Measurements from ENCODE around the gene EPHB2.
A peak's percentile ranks its signal among the peaks of the same experiment; 100 is the strongest.

Gene EPHB2

DNA sequence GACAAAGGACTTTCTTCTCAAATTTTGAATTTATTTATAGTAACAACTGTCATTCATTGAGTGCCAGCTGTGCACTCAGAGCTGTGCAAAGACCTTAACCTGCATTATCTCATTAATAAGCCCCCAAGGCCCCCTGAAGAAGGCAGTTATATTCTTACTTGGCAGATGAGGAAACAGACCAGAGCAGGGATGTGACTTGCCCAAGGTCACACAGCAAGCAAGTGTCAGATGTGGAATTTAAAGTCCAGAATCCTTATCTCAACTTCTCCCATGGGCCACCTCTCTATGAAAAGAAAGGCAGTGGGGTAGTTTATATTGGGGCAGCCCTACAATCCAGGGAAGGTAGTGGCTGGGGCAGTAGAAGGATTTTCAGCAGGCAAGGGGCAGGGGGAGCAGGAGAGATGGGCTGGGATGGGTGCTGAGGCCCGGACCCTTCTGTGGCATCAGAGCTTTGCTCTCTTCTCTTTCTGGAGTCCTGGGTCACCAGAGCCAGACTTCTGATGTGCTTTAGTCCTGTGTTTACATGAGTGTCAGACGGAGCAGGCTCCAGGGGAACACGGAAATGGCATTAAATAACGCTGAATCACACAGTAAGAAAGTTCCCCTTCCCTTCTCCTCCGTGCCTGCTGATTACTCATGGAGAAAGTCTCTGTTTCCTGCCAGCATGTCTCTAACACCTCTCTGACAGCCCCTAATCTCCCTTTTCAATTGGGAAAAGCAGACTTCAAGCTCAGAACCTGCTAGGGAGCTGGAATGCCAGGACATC, 39.5 kb downstream of the EPHB2 start:
- ChIA-PET POLR2A (no interaction called here), CTCF (interaction anchor here (1.4 kb wide), 1 partner anchor 139 kb away, joined by 3 read pairs; no protein-coding TSS in a partner anchor)
- no peaks in the 10 kb centered on the region for H3K9me3 ChIP-seq (ENCODE audit: control extremely low read depth in 1 of 5, control insufficient read depth in 4 of 5, insufficient read depth in 2 of 5, low read depth in 1 of 5, low read length in 4 of 5)
- no peaks in the 10 kb centered on the region for H3K27me3 ChIP-seq (replicated peaks in 2 of 5; ENCODE audit: control insufficient read depth in 4 of 5, insufficient read depth in 5 of 5, low read length in 4 of 5)
- H3K36me3 ChIP-seq (ENCODE audit: control insufficient read depth in 4 of 4, insufficient read depth in 4 of 4, low read length in 3 of 4) = no peaks in the 10 kb centered on the region
- peaks cover 0 to 13% (median 10%) of the 10 kb centered on the region in 4 experiments for H3K4me1 ChIP-seq (ENCODE audit: control extremely low read depth in 1 of 4, control insufficient read depth in 4 of 4, insufficient read depth in 4 of 4, low read length in 3 of 4)
- H3K4me3 ChIP-seq (ENCODE audit: control insufficient read depth in 1 of 7, extremely low read depth in 1 of 7, insufficient read depth in 4 of 7, low read depth in 2 of 7, low read length in 6 of 7) = peak overlapping the region in 1 of 7 experiments; percentile 14
- peak overlapping the region in 1 of 2 experiments; percentile 74 for H3K27ac ChIP-seq (ENCODE audit: insufficient read depth in 1 of 2, low read depth in 1 of 2, low read length in 2 of 2, poor library complexity in 1 of 2, severe bottlenecking in 2 of 2)
- DNase-seq = peak; percentile 53 to 84 (median 81)
- 0% methylated on average over 5 of the region's 5 CpGs for WGBS (ENCODE audit: insufficient coverage)

DNA sequence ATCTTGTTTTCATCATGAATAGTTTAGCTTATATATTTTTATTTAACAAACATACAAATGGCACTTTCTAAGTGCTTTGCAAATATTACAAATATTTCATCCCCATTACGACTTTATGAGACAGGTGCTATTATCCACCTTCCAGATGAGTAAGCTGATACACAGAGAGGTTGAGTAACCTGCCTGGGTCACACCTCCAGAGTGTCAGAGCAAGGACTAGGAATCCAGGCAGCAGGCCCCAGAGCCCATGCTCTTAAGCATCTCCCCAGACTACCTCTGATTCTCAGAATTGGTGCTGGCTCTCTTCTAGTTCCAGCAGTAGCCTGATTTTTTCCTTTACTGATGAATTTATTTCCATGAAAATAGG, 40.0 kb downstream of the EPHB2 start:
- WGBS (ENCODE audit: insufficient coverage) = no CpG with 5 or more reads among the region's 1 CpG
- CTCF ChIA-PET = no interaction called here
- POLR2A ChIA-PET = no interaction called here
- Histone ChIP-seq H3K9me3 (ENCODE audit: control extremely low read depth in 1 of 5, control insufficient read depth in 4 of 5, insufficient read depth in 2 of 5, low read depth in 1 of 5, low read length in 4 of 5) (no peaks in the 10 kb centered on the region), H3K4me1 (ENCODE audit: control extremely low read depth in 1 of 4, control insufficient read depth in 4 of 4, insufficient read depth in 4 of 4, low read length in 3 of 4) (peaks cover 0 to 13% (median 10%) of the 10 kb centered on the region in 4 experiments), H3K27ac (ENCODE audit: insufficient read depth in 1 of 2, low read depth in 1 of 2, low read length in 2 of 2, poor library complexity in 1 of 2, severe bottlenecking in 2 of 2) (peak overlapping the region in 1 of 2 experiments; percentile 74), H3K27me3 (replicated peaks in 2 of 5; ENCODE audit: control insufficient read depth in 4 of 5, insufficient read depth in 5 of 5, low read length in 4 of 5) (no peaks in the 10 kb centered on the region), H3K4me3 (ENCODE audit: control insufficient read depth in 1 of 7, extremely low read depth in 1 of 7, insufficient read depth in 4 of 7, low read depth in 2 of 7, low read length in 6 of 7) (peak overlapping the region in 1 of 7 experiments; percentile 14), H3K36me3 (ENCODE audit: control insufficient read depth in 4 of 4, insufficient read depth in 4 of 4, low read length in 3 of 4) (no peaks in the 10 kb centered on the region)
- DNase-seq = no peak

DNA sequence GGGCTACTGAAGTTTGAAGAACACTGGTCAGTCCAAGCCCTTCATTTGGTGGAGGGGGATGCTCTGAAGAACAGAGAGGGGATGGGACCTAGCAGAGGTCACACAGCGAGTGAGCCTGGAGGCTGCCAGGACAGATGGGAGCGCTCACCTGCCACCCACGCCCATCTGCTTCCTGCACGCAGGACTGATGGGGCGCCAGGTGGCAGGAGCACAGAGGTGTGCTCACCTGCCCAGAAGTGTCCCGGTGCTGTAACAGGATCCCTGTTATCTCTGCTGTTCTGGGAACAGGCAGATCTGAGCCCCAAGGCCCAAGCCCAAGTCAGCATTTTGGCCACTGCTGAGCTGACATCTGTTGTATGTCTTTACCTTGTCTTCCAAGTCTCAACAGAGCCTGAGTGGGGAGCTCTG, 40.5 kb downstream of the EPHB2 start:
- H3K27ac ChIP-seq (ENCODE audit: insufficient read depth in 1 of 2, low read depth in 1 of 2, low read length in 2 of 2, poor library complexity in 1 of 2, severe bottlenecking in 2 of 2) = no peak overlapping the region
- no peak for DNase-seq
- H3K4me1 ChIP-seq (ENCODE audit: control extremely low read depth in 1 of 4, control insufficient read depth in 4 of 4, insufficient read depth in 4 of 4, low read length in 3 of 4) = peaks cover 0 to 13% (median 10%) of the 10 kb centered on the region in 4 experiments
- no peak overlapping the region for H3K4me3 ChIP-seq (ENCODE audit: control insufficient read depth in 1 of 7, extremely low read depth in 1 of 7, insufficient read depth in 4 of 7, low read depth in 2 of 7, low read length in 6 of 7)
- WGBS (ENCODE audit: insufficient coverage) = 95% methylated on average over 6 of the region's 6 CpGs
- no peaks in the 10 kb centered on the region for H3K9me3 ChIP-seq (ENCODE audit: control extremely low read depth in 1 of 5, control insufficient read depth in 4 of 5, insufficient read depth in 2 of 5, low read depth in 1 of 5, low read length in 4 of 5)
- ChIA-PET CTCF (no interaction called here), POLR2A (no interaction called here)
- H3K27me3 ChIP-seq (replicated peaks in 2 of 5; ENCODE audit: control insufficient read depth in 4 of 5, insufficient read depth in 5 of 5, low read length in 4 of 5) = no peaks in the 10 kb centered on the region
- H3K36me3 ChIP-seq (ENCODE audit: control insufficient read depth in 4 of 4, insufficient read depth in 4 of 4, low read length in 3 of 4) = no peaks in the 10 kb centered on the region

DNA sequence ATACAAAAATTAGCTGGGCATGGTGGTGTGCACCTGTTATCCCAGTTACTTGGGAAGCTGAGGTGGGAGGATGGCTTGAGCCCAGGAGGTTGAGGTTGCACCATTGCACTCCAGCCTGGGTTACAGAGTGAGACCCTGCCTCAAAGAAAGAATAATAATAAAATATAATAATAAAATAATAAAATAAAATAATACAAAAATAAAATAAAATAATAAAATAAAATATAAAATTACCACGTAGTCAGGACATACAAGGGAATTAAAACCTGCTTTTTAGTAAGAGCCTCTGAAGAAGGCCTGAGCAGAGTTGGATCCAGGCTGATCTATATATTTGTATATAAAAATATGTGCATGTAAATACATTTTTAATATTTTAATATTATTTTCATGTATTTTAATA, 41.7 kb downstream of the EPHB2 start:
- Histone ChIP-seq H3K9me3 (ENCODE audit: control extremely low read depth in 1 of 5, control insufficient read depth in 4 of 5, insufficient read depth in 2 of 5, low read depth in 1 of 5, low read length in 4 of 5) (no peaks in the 10 kb centered on the region), H3K27ac (ENCODE audit: insufficient read depth in 1 of 2, low read depth in 1 of 2, low read length in 2 of 2, poor library complexity in 1 of 2, severe bottlenecking in 2 of 2) (no peak overlapping the region), H3K4me1 (ENCODE audit: control extremely low read depth in 1 of 4, control insufficient read depth in 4 of 4, insufficient read depth in 4 of 4, low read length in 3 of 4) (peaks cover 0 to 12% (median 9%) of the 10 kb centered on the region in 4 experiments), H3K4me3 (ENCODE audit: control insufficient read depth in 1 of 7, extremely low read depth in 1 of 7, insufficient read depth in 4 of 7, low read depth in 2 of 7, low read length in 6 of 7) (no peak overlapping the region), H3K27me3 (replicated peaks in 2 of 5; ENCODE audit: control insufficient read depth in 4 of 5, insufficient read depth in 5 of 5, low read length in 4 of 5) (no peaks in the 10 kb centered on the region), H3K36me3 (ENCODE audit: control insufficient read depth in 4 of 4, insufficient read depth in 4 of 4, low read length in 3 of 4) (no peaks in the 10 kb centered on the region)
- DNase-seq = no peak
- CTCF ChIA-PET = no interaction called here
- no CpG with 5 or more reads among the region's 1 CpG for WGBS (ENCODE audit: insufficient coverage)
- POLR2A ChIA-PET = no interaction called here

DNA sequence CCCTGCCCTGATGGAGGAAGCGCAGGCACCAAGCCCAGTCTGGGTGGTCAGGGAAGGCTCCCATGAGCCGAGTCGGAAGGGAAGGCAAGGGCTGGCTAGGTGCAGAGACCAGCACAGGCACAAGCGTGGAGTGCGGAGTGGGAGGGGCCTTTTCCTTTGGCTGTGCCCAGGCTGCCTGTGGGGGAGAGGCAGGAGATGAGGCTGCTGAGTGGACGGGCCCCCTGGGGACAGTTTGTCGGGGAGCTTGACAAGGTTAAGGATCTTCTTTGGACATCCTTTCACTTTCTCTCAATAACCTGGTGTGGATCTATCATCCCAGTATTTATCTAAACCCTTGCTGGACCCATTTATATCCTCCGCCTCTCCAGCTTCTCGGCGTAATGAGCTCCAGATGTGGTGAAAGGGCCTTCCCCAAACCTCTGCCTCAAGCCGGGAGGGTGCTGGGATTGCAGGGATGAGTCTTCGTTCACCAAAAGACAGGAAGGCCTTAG, 42.9 kb downstream of the EPHB2 start:
- WGBS (ENCODE audit: insufficient coverage) = 91% methylated on average over 11 of the region's 12 CpGs
- H3K4me3 ChIP-seq (ENCODE audit: control insufficient read depth in 1 of 7, extremely low read depth in 1 of 7, insufficient read depth in 4 of 7, low read depth in 2 of 7, low read length in 6 of 7) = no peak overlapping the region
- POLR2A ChIA-PET = no interaction called here
- no peak for DNase-seq
- no peaks in the 10 kb centered on the region for H3K36me3 ChIP-seq (ENCODE audit: control insufficient read depth in 4 of 4, insufficient read depth in 4 of 4, low read length in 3 of 4)
- no peaks in the 10 kb centered on the region for H3K9me3 ChIP-seq (ENCODE audit: control extremely low read depth in 1 of 5, control insufficient read depth in 4 of 5, insufficient read depth in 2 of 5, low read depth in 1 of 5, low read length in 4 of 5)
- no peak overlapping the region for H3K27ac ChIP-seq (ENCODE audit: insufficient read depth in 1 of 2, low read depth in 1 of 2, low read length in 2 of 2, poor library complexity in 1 of 2, severe bottlenecking in 2 of 2)
- CTCF ChIA-PET = interaction anchor here (1.0 kb wide), 1 partner anchor 49 kb away, joined by 3 read pairs; no protein-coding TSS in a partner anchor
- no peaks in the 10 kb centered on the region for H3K27me3 ChIP-seq (replicated peaks in 2 of 5; ENCODE audit: control insufficient read depth in 4 of 5, insufficient read depth in 5 of 5, low read length in 4 of 5)
- peaks cover 0 to 12% (median 9%) of the 10 kb centered on the region in 4 experiments for H3K4me1 ChIP-seq (ENCODE audit: control extremely low read depth in 1 of 4, control insufficient read depth in 4 of 4, insufficient read depth in 4 of 4, low read length in 3 of 4)

DNA sequence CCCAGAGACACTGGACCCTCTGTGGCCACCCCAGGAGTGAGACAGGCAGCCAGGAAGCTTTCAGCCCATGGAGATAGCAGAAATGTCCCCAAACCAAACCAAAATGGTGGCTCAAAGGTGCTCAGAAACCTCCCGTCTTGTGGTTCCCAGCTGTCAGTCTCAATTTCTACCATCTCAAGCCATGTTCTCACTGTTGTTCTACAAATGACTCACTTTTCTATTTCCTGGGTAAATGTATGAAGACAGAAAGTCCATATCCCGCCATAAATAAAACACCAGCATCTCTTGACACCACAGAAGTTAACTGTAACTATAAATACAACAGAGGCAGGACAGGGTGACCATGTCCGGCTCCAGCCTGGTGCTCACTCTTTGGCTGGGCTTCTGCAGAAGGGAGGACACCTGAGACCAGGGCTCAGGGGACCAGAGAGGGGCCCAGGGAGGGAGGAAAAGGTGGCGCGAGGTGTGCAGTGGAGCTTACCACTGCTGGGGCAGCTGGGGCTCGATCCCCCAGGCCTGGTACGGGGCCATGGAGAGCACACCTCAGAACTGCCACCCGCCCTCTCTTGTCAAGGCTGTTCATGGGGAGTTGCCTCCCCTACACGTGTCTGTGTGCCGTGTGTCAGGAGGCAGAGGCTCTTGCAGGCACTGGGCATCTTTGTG, 43.6 kb downstream of the EPHB2 start:
- CTCF ChIA-PET = interaction anchor here (1.0 kb wide), 1 partner anchor 49 kb away, joined by 3 read pairs; no protein-coding TSS in a partner anchor
- 95% methylated on average over 6 of the region's 10 CpGs for WGBS (ENCODE audit: insufficient coverage)
- POLR2A ChIA-PET = no interaction called here
- H3K4me3 ChIP-seq (ENCODE audit: control insufficient read depth in 1 of 7, extremely low read depth in 1 of 7, insufficient read depth in 4 of 7, low read depth in 2 of 7, low read length in 6 of 7) = no peak overlapping the region
- H3K9me3 ChIP-seq (ENCODE audit: control extremely low read depth in 1 of 5, control insufficient read depth in 4 of 5, insufficient read depth in 2 of 5, low read depth in 1 of 5, low read length in 4 of 5) = no peaks in the 10 kb centered on the region
- no peak for DNase-seq
- H3K4me1 ChIP-seq (ENCODE audit: control extremely low read depth in 1 of 4, control insufficient read depth in 4 of 4, insufficient read depth in 4 of 4, low read length in 3 of 4) = peaks cover 0 to 12% (median 9%) of the 10 kb centered on the region in 4 experiments
- no peaks in the 10 kb centered on the region for H3K27me3 ChIP-seq (replicated peaks in 2 of 5; ENCODE audit: control insufficient read depth in 4 of 5, insufficient read depth in 5 of 5, low read length in 4 of 5)
- H3K27ac ChIP-seq (ENCODE audit: insufficient read depth in 1 of 2, low read depth in 1 of 2, low read length in 2 of 2, poor library complexity in 1 of 2, severe bottlenecking in 2 of 2) = no peak overlapping the region
- no peaks in the 10 kb centered on the region for H3K36me3 ChIP-seq (ENCODE audit: control insufficient read depth in 4 of 4, insufficient read depth in 4 of 4, low read length in 3 of 4)

DNA sequence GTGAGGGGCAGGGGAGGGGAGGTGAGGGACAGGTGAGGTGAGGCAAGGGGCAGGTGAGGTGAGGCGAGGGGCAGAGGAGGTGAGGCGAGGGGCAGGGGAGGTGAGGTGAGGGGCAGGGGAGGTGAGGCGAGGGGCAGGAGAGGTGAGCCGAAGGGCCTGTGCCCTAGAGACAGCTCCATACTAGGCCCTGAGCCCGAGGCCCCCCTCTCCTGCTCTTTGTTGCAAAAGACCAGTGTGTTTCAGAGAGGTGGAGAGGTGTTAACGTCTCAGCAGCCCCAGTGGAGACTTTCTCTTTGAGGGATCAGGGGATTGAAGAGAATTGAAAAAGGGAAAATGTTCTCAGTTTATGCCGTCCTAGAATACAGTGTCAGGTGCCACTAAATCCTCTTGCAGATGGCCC, 44.2 kb downstream of the EPHB2 start:
- Histone ChIP-seq H3K36me3 (ENCODE audit: control insufficient read depth in 4 of 4, insufficient read depth in 4 of 4, low read length in 3 of 4) (no peaks in the 10 kb centered on the region), H3K27me3 (replicated peaks in 2 of 5; ENCODE audit: control insufficient read depth in 4 of 5, insufficient read depth in 5 of 5, low read length in 4 of 5) (no peaks in the 10 kb centered on the region), H3K27ac (ENCODE audit: insufficient read depth in 1 of 2, low read depth in 1 of 2, low read length in 2 of 2, poor library complexity in 1 of 2, severe bottlenecking in 2 of 2) (no peak overlapping the region), H3K4me3 (ENCODE audit: control insufficient read depth in 1 of 7, extremely low read depth in 1 of 7, insufficient read depth in 4 of 7, low read depth in 2 of 7, low read length in 6 of 7) (no peak overlapping the region), H3K4me1 (ENCODE audit: control extremely low read depth in 1 of 4, control insufficient read depth in 4 of 4, insufficient read depth in 4 of 4, low read length in 3 of 4) (peaks cover 0 to 12% (median 9%) of the 10 kb centered on the region in 4 experiments), H3K9me3 (ENCODE audit: control extremely low read depth in 1 of 5, control insufficient read depth in 4 of 5, insufficient read depth in 2 of 5, low read depth in 1 of 5, low read length in 4 of 5) (no peaks in the 10 kb centered on the region)
- no peak for DNase-seq
- WGBS (ENCODE audit: insufficient coverage) = 92% methylated on average over 6 of the region's 7 CpGs
- POLR2A ChIA-PET = no interaction called here
- CTCF ChIA-PET = no interaction called here
